AG09309 (cell line): ENCODE measurements around the gene FCER1G.

Experiments
- DNase-seq: peaks from one replicate; pipeline ENCODE4 v3.0.0-alpha.2; 2010; ENCODE audit warnings: low read depth
- H3K4me3 ChIP-seq: 2 replicates; pipeline ENCODE4 v1.5.1; 2011; ENCODE audit warnings: mild to moderate bottlenecking, low read depth, low read length, moderate library complexity; ENCODE audit not compliant: control insufficient read depth
- TF ChIP-seq, protein P1 (sequence below): IDR thresholded peaks from 2 replicates; pipeline ENCODE4 v1.5.1; 2011; ENCODE audit warnings: mild to moderate bottlenecking, low read depth, low read length, inconsistent platforms; ENCODE audit not compliant: insufficient read depth, control insufficient read depth; ENCODE audit errors: missing control alignments

Gene FCER1G

DNA sequence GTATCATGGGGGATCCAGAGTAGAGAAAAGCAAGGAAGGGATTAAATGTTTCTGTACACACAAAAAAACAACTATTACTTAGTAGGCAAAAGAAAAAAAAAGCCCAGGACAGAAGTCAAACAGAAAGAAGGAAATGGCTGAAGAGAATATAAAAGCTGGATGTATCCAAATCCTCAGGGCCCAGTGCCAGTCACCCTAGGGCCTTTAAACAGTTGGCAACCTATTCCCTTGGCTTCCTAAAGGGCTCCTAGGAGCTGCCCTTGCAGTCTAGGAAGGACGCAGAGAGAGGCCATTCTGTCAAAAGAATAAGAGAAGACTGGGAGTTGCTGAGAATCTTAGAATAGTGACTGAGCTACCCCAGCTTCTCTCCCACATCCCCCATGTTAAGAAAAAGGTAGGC, 42.7 kb upstream of the FCER1G start:
- no peak for DNase-seq
- TF ChIP-seq, protein P1, sequence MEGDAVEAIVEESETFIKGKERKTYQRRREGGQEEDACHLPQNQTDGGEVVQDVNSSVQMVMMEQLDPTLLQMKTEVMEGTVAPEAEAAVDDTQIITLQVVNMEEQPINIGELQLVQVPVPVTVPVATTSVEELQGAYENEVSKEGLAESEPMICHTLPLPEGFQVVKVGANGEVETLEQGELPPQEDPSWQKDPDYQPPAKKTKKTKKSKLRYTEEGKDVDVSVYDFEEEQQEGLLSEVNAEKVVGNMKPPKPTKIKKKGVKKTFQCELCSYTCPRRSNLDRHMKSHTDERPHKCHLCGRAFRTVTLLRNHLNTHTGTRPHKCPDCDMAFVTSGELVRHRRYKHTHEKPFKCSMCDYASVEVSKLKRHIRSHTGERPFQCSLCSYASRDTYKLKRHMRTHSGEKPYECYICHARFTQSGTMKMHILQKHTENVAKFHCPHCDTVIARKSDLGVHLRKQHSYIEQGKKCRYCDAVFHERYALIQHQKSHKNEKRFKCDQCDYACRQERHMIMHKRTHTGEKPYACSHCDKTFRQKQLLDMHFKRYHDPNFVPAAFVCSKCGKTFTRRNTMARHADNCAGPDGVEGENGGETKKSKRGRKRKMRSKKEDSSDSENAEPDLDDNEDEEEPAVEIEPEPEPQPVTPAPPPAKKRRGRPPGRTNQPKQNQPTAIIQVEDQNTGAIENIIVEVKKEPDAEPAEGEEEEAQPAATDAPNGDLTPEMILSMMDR = no peak
- H3K4me3 ChIP-seq = no peak overlapping the region

DNA sequence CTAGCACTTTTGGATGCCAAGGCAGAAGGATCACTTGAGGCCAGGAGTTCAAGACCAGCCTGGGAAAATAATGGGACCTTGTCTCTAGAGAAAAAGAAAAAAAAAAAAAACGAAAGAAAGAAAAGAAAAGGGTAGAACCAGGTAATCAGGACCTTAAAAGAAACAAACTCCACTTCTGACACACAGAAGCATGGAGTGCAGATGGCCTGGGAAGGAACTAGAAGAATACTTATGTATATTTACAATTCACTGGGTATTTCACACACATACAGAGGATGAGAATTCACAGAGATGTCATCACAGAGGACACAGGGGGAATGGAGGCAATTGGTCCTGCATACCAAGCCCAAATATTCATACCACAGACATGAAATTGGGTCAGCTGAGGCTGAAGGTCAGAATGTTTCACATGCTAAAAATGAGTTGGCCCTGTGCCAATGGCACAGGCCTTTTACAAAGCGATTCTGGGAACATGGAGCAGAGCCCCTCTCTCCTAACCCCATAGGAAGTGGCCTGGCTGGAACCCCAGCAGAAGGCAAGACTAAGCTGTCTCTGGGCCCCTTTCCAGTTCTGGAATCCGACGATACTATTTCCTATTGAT, 42.2 kb upstream of the FCER1G start:
- no peak overlapping the region for H3K4me3 ChIP-seq
- TF ChIP-seq, protein P1 = no peak
- peak; percentile 75 for DNase-seq

DNA sequence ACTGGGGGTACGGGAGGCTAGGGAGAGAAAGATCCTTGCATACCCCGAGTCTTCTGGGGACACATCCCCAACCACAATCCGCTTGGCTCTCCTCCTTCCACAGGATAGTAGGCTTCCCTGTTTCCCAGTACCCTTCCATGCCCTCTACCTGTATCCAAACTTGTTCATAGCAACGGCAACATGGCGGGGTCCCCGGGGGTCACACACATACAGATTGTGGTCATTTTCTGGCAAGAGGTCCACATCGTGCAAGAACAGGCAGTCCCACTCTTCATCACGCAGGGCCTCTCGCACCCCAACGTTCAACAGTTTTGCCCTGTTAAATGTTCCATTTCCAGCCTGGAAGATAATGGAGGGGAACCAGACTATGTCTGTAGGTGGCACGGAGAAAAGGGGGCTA, 41.4 kb upstream of the FCER1G start:
- no peak for DNase-seq
- H3K4me3 ChIP-seq = no peak overlapping the region
- TF ChIP-seq, protein P1 = no peak

DNA sequence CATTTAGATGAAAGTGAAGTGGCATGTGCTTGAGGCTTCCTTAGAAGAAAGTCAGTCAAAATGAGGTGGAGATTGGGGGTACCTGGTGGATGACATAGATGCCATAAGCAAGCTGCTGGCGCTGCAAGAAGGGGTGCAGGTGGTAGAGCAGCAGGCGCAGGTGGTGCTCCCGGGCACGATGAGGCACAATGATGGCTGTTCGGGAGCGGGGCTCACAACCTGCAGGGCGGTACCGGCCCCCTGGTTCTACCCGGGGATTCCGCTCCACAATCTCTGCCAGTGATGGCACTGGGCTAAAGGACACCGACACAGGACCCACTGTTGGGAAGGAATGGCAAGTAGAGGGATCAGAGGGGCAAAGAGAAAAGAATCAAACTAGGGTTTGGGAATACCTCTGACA, 40.2 kb upstream of the FCER1G start:
- no peak for DNase-seq
- TF ChIP-seq, protein P1 = no peak
- H3K4me3 ChIP-seq = no peak overlapping the region

DNA sequence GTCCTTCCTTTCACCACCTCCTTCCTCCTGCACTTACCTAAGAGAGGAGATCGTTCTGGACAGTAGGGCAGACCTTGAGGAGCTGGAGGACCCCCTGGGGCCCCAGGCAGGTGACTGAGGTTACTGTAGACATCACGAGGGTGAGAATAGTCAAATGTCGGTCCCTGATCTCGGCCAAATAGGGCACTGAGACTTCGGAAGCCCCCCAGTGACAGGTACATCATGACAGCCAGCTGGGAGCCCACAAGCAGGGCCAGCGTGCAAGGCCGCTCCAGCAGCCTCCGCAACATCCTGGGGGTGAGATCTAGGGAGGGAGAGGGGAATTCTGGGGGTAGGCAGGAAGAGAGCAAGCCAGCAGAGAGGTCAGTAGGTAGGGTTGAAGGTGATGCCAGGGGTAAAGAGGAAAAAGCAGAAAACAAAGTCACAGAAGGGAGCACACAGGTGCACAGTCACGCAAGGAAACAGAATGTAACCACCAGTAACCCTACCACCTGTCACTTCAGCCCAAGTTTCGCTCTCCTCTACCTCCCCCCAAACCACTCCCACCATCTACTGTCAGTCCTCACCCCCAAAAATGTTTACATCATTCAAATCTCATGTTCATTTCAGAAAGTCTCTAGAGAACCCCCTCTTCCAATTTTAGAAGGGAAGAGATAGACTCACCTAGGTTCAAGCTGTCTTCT, 39.2 kb upstream of the FCER1G start:
- no peak for DNase-seq
- TF ChIP-seq, protein P1 = no peak
- H3K4me3 ChIP-seq = no peak overlapping the region; the same call in 1 of the 2 replicates

DNA sequence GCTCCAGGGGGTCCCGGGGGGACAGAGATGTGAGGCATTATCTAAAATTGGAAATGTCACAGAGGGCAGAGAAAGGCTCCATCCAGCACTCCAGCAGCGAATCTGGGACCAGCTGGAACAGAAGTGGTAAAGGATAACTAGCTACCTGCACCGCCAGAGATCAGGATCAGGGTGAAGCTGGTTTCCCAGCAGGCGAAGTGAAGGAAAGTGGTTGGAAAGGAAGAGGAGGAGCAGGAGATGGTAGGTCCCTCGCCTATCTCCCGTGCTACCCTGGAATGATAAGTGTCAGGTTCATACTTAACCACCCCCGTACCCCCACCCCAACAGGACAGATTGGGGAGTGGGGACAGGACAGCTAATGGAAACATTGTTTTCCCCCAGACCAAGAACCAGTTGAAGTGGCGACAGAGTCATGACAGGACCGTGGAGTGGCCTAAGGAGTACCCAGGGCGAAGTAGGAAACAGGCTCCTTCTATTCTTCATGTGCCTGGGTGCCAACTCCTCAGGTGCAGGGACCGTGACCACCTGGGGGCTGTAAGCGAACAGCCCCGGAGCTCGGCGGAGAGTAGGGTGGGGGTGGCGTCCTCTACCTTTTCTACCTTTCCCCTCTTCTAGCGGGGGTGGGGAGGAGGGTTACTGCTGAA, 38.5 kb upstream of the FCER1G start:
- TF ChIP-seq, protein P1 = no peak
- DNase-seq = no peak
- peak overlapping the region; percentile 99 for H3K4me3 ChIP-seq
